ENCODE measurements around the gene GPRIN1.

Gene GPRIN1

DNA sequence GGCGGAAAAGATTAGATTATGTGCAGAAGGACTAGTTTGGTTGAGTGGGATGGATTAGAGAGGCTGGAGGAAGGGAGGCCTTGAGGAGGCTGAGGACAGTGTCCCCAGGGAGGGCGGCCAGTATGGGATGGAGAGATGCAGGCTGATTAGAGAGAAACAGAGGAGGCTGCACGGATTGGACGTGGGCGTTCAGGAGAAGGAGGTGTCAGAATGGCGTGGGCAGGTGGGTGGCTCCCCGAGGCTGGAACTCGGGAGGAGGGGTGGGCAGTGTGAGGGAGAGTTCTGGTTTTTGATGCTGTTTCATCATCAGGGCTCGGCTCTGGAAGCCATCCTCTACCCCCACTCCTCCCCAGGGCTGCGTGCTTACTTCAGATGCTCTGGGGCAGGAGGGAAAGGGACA is 47.8 kb downstream of the GPRIN1 start:
- Histone ChIP-seq H4K20me1 (ENCODE audit: control insufficient read depth, insufficient read depth, low read depth, low read length) (no peaks in the 10 kb centered on the region), H3K36me3 (ENCODE audit: control insufficient read depth, low read length) (no peaks in the 10 kb centered on the region), H3F3A (ENCODE audit: control insufficient read depth, insufficient read depth) (no peaks in the 10 kb centered on the region), H3K27me3 (ENCODE audit: control insufficient read depth, low read length) (peaks cover 7% of the 10 kb centered on the region), H3K4me2 (ENCODE audit: low read length) (no peak overlapping the region), H3K27ac (ENCODE audit: low read depth, low read length) (no peak overlapping the region), H3K9me2 (replicated peaks; ENCODE audit: control insufficient read depth, low read length) (no peaks in the 10 kb centered on the region), H3K79me2 (ENCODE audit: control insufficient read depth, low read length) (no peaks in the 10 kb centered on the region), H3K4me3 (ENCODE audit: low read length) (no peak overlapping the region), H3K9me3 (ENCODE audit: control insufficient read depth, insufficient read depth, low read length) (no peaks in the 10 kb centered on the region), H3K4me1 (ENCODE audit: control insufficient read depth, low read length) (no peaks in the 10 kb centered on the region)
- no peak for TF ChIP-seq EZH2phosphoT487 (IDR thresholded peaks at IDR 0.05; ENCODE audit: borderline replicate concordance, low read length)
- TF ChIP-seq, protein P1, sequence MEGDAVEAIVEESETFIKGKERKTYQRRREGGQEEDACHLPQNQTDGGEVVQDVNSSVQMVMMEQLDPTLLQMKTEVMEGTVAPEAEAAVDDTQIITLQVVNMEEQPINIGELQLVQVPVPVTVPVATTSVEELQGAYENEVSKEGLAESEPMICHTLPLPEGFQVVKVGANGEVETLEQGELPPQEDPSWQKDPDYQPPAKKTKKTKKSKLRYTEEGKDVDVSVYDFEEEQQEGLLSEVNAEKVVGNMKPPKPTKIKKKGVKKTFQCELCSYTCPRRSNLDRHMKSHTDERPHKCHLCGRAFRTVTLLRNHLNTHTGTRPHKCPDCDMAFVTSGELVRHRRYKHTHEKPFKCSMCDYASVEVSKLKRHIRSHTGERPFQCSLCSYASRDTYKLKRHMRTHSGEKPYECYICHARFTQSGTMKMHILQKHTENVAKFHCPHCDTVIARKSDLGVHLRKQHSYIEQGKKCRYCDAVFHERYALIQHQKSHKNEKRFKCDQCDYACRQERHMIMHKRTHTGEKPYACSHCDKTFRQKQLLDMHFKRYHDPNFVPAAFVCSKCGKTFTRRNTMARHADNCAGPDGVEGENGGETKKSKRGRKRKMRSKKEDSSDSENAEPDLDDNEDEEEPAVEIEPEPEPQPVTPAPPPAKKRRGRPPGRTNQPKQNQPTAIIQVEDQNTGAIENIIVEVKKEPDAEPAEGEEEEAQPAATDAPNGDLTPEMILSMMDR (IDR thresholded peaks at IDR 0.05; ENCODE audit: low read depth, low read length, poor library complexity, severe bottlenecking), result no peak

DNA sequence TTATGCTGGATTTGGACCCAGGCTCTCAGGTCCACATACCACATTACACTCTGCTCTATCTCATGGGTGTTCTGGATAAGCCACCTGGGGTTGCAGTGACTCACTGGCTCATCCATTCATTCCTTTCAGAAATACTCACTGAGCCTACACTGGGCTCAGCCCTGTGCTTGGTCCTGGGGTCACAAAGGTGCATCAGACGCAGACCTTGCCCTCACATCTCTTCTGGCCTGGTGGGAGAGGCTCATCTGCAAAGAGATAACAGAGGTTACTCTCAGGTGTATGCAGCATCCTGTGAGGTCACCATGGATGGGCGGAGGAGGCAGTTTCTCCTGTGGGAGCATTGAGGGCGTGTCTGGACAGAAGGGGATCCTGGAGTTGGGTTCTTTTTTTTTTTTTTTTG is 48.7 kb downstream of the GPRIN1 start:
- Histone ChIP-seq H3K9me2 (replicated peaks; ENCODE audit: control insufficient read depth, low read length) (no peaks in the 10 kb centered on the region), H3F3A (ENCODE audit: control insufficient read depth, insufficient read depth) (no peaks in the 10 kb centered on the region), H3K79me2 (ENCODE audit: control insufficient read depth, low read length) (no peaks in the 10 kb centered on the region), H3K4me1 (ENCODE audit: control insufficient read depth, low read length) (no peaks in the 10 kb centered on the region), H3K27me3 (ENCODE audit: control insufficient read depth, low read length) (peaks cover 7% of the 10 kb centered on the region), H3K4me3 (ENCODE audit: low read length) (no peak overlapping the region), H3K36me3 (ENCODE audit: control insufficient read depth, low read length) (no peaks in the 10 kb centered on the region), H3K9me3 (ENCODE audit: control insufficient read depth, insufficient read depth, low read length) (no peaks in the 10 kb centered on the region), H4K20me1 (ENCODE audit: control insufficient read depth, insufficient read depth, low read depth, low read length) (no peaks in the 10 kb centered on the region), H3K4me2 (ENCODE audit: low read length) (no peak overlapping the region), H3K27ac (ENCODE audit: low read depth, low read length) (no peak overlapping the region)
- TF ChIP-seq, protein P1 (IDR thresholded peaks at IDR 0.05; ENCODE audit: low read depth, low read length, poor library complexity, severe bottlenecking), result no peak
- no peak for TF ChIP-seq EZH2phosphoT487 (IDR thresholded peaks at IDR 0.05; ENCODE audit: borderline replicate concordance, low read length)

DNA sequence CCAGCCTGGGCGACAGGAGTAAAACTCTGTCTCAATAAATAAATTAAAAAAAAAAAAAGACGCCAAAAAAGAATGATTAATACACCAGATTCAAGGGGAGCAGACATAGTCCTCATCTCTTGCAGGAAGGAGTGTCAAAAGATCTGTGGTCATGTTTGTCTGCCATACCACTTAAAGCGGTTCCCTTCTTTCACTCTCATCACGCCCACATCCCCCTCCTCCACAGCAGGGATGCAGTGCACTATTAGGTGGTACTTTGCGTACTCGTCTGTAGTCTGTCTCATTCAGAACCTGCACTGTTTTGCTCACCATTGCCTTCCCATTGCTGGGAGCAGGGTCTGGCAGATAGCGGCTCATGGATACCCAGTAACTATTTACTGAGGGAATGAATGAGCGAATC is 49.6 kb downstream of the GPRIN1 start:
- no peaks in the 10 kb centered on the region for H3K9me2 ChIP-seq (replicated peaks; ENCODE audit: control insufficient read depth, low read length)
- TF ChIP-seq, protein P1 (IDR thresholded peaks at IDR 0.05; ENCODE audit: low read depth, low read length, poor library complexity, severe bottlenecking), result no peak
- TF ChIP-seq EZH2phosphoT487 (IDR thresholded peaks at IDR 0.05; ENCODE audit: borderline replicate concordance, low read length), result no peak
- H3K4me1 ChIP-seq (ENCODE audit: control insufficient read depth, low read length), result no peaks in the 10 kb centered on the region

DNA sequence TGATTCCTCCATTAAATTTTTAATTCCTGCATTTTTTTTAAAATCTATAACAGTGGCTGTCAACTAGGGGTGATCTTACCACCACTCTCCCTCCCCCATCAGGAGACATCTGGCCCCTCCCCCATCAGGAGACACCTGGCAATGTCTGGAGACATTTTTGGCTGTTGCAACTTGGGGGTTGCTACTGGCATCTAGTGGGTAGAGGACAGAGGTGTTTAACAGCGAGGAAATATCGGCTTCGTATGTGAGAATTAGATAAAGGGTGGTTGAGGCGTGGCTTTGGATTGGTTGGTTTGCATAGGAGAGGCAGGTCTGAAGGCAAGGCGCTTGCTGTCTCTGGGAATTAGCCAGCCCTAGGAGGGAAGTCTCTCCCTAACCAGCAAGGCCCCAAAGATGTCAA is 50.3 kb downstream of the GPRIN1 start:
- no peak overlapping the region for H3K4me3 ChIP-seq (ENCODE audit: low read length)
- H3K27ac ChIP-seq (ENCODE audit: low read depth, low read length), result no peak overlapping the region
- no peaks in the 10 kb centered on the region for H3K4me1 ChIP-seq (ENCODE audit: control insufficient read depth, low read length)
- H3K4me2 ChIP-seq (ENCODE audit: low read length), result no peak overlapping the region
- H3K9me2 ChIP-seq (replicated peaks; ENCODE audit: control insufficient read depth, low read length), result no peaks in the 10 kb centered on the region
- no peaks in the 10 kb centered on the region for H3K79me2 ChIP-seq (ENCODE audit: control insufficient read depth, low read length)
- H3K36me3 ChIP-seq (ENCODE audit: control insufficient read depth, low read length), result no peaks in the 10 kb centered on the region
- H3K27me3 ChIP-seq (ENCODE audit: control insufficient read depth, low read length), result peaks cover 7% of the 10 kb centered on the region
- H3F3A ChIP-seq (ENCODE audit: control insufficient read depth, insufficient read depth), result no peaks in the 10 kb centered on the region
- no peaks in the 10 kb centered on the region for H4K20me1 ChIP-seq (ENCODE audit: control insufficient read depth, insufficient read depth, low read depth, low read length)
- H3K9me3 ChIP-seq (ENCODE audit: control insufficient read depth, insufficient read depth, low read length), result no peaks in the 10 kb centered on the region
- no peak for TF ChIP-seq EZH2phosphoT487 (IDR thresholded peaks at IDR 0.05; ENCODE audit: borderline replicate concordance, low read length)
- TF ChIP-seq, protein P1 (IDR thresholded peaks at IDR 0.05; ENCODE audit: low read depth, low read length, poor library complexity, severe bottlenecking), result no peak

More for the DNA sequence above, 49.6 kb downstream of the GPRIN1 start:
- Histone ChIP-seq H3K79me2 (ENCODE audit: control insufficient read depth, low read length) (no peaks in the 10 kb centered on the region), H4K20me1 (ENCODE audit: control insufficient read depth, insufficient read depth, low read depth, low read length) (no peaks in the 10 kb centered on the region), H3K4me3 (ENCODE audit: low read length) (no peak overlapping the region), H3K27ac (ENCODE audit: low read depth, low read length) (no peak overlapping the region), H3F3A (ENCODE audit: control insufficient read depth, insufficient read depth) (no peaks in the 10 kb centered on the region), H3K4me2 (ENCODE audit: low read length) (no peak overlapping the region), H3K9me3 (ENCODE audit: control insufficient read depth, insufficient read depth, low read length) (no peaks in the 10 kb centered on the region), H3K27me3 (ENCODE audit: control insufficient read depth, low read length) (peaks cover 7% of the 10 kb centered on the region), H3K36me3 (ENCODE audit: control insufficient read depth, low read length) (no peaks in the 10 kb centered on the region)

All from DOHH2 (cell line).